Progenitor cell of endocrine pancreas (in vitro differentiated cells): ENCODE results near the gene ADD1. TPM values are rescaled to one million over a fixed set of nuclear protein-coding genes. Genes with fewer than 3 reads are reported as not detected.

ENCODE experiments used
- DNase-seq: peaks from one replicate; pipeline ENCODE4 v3.0.0; 2021; ENCODE audit warnings: low spot score; ENCODE audit not compliant: unreplicated experiment
- H3K27ac Mint-ChIP-seq: 2 replicates; pipeline ENCODE4 v1.8.0; 2021; ENCODE audit warnings: mild to moderate bottlenecking, moderate library complexity, mixed read lengths
- H3K27me3 Mint-ChIP-seq: 2 replicates; pipeline ENCODE4 v1.8.0; 2021; ENCODE audit warnings: mixed read lengths
- H3K36me3 Mint-ChIP-seq: 2 replicates; pipeline ENCODE4 v1.8.0; 2022; ENCODE audit warnings: mixed read lengths; ENCODE audit not compliant: insufficient read depth
- H3K4me1 Mint-ChIP-seq: 2 replicates; pipeline ENCODE4 v1.8.0; 2021; ENCODE audit warnings: low read depth, mixed read lengths
- H3K4me3 Mint-ChIP-seq: 2 replicates; pipeline ENCODE4 v1.8.0; 2021; ENCODE audit warnings: low read depth, mild to moderate bottlenecking, moderate library complexity, mixed read lengths
- H3K9me3 Mint-ChIP-seq: 2 replicates; pipeline ENCODE4 v1.8.0; 2021; ENCODE audit warnings: low read depth, mixed read lengths
- CTCF ChIP-seq: fragments of 200-600 bp; sonication (generic); IDR thresholded peaks from one replicate; pipeline ENCODE4 v1.5.0; 2021; ENCODE audit warnings: antibody characterized with exemption, mild to moderate bottlenecking; ENCODE audit not compliant: unreplicated experiment
- long read RNA-seq: library from polyadenylated mRNA; unstranded; transcript quantifications from one replicate; pipeline ENCODE4 v2.0.0, GENCODE V29; 2020
- total RNA-seq: library from RNA; stranded (reverse); gene quantifications from 2 replicates; pipeline ENCODE4 v1.2.1, GENCODE V29; 2021

Gene ADD1, protein sequence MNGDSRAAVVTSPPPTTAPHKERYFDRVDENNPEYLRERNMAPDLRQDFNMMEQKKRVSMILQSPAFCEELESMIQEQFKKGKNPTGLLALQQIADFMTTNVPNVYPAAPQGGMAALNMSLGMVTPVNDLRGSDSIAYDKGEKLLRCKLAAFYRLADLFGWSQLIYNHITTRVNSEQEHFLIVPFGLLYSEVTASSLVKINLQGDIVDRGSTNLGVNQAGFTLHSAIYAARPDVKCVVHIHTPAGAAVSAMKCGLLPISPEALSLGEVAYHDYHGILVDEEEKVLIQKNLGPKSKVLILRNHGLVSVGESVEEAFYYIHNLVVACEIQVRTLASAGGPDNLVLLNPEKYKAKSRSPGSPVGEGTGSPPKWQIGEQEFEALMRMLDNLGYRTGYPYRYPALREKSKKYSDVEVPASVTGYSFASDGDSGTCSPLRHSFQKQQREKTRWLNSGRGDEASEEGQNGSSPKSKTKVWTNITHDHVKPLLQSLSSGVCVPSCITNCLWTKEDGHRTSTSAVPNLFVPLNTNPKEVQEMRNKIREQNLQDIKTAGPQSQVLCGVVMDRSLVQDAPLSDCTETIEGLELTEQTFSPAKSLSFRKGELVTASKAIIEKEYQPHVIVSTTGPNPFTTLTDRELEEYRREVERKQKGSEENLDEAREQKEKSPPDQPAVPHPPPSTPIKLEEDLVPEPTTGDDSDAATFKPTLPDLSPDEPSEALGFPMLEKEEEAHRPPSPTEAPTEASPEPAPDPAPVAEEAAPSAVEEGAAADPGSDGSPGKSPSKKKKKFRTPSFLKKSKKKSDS
- total RNA-seq: 249 and 271 TPM in 2 replicates
- long read RNA-seq, transcript ADD1-214 (9 exons, 1,569 nt): major isoform, 8 of 85 reads
- long read RNA-seq, partial matches to known transcripts: 41 of 85 reads
- long read RNA-seq, other reads (novel, unspliced or antisense): 36 of 85 reads

DNA sequence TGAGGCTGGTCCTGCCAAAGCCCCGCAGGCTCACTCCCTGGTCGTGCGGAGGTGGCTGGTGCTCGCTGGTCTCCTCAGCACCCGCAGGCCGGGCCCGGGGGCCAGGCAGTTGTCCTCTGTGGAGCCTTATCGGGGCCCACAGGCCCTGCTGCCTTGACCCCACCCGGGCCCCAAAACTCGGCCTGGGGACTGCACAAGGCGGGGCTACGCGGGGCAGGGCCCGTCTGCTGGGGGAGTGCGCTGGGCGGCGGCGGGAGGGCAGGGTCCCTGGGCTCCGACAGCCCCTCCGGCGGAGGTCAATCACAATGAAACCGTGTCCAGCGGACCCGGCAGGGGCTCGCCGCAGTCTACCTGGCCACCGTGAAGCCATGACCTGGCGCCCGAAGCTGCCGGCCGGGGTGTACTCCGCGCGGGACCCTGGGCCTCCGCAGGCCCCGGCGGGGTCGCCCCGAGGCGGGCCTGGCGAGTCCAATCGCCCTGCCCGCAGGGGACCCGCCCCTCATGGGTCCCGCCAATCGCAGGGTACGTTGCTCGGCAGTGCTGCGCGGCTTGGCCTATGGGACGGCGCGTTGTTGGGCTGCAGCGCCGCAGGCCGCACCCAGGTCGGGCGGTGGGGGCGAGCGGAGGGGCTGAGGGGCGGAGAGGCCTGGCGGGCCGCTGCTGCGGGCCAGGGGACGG, at the start of gene ADD1:
Gene ADD1, plus strand, starts transcription at position 582 of the 678 bp plus-strand sequence. CDS start 32,072 bp downstream, outside the sequence.
- H3K36me3 Mint-ChIP-seq: peaks cover 5% of the 10 kb centered on the region
- H3K9me3 Mint-ChIP-seq: peaks cover 7% of the 10 kb centered on the region
- H3K27me3 Mint-ChIP-seq: no peaks in the 10 kb centered on the region
- peak; percentile 99 for DNase-seq
- H3K27ac Mint-ChIP-seq: peak within 1 kb of the TSS; percentile 93
- TF ChIP-seq CTCF: no peak
- peaks cover 29% of the 10 kb centered on the region for H3K4me1 Mint-ChIP-seq
- peak within 1 kb of the TSS; percentile 93 for H3K4me3 Mint-ChIP-seq

- H3K9me3 Mint-ChIP-seq: no peaks in the 10 kb centered on the region
- H3K27ac Mint-ChIP-seq: no peak overlapping the region
- no peaks in the 10 kb centered on the region for H3K4me1 Mint-ChIP-seq
- no peak for TF ChIP-seq CTCF
- no peak for DNase-seq
- no peaks in the 10 kb centered on the region for H3K36me3 Mint-ChIP-seq
- H3K4me3 Mint-ChIP-seq: no peak overlapping the region
- peaks cover 37% of the 10 kb centered on the region for H3K27me3 Mint-ChIP-seq
Observed at GRCh38 chr4:2794486-2795299, 49.0 kb upstream of the ADD1 start.

GRCh38 chr4:2795300-2795892, 48.2 kb upstream of the ADD1 start:
- Mint-ChIP-seq H3K27me3 (peaks cover 36% of the 10 kb centered on the region), H3K4me3 (no peak overlapping the region), H3K9me3 (no peaks in the 10 kb centered on the region), H3K4me1 (no peaks in the 10 kb centered on the region), H3K36me3 (no peaks in the 10 kb centered on the region), H3K27ac (no peak overlapping the region)
- no peak for DNase-seq
- TF ChIP-seq CTCF: no peak

DNA sequence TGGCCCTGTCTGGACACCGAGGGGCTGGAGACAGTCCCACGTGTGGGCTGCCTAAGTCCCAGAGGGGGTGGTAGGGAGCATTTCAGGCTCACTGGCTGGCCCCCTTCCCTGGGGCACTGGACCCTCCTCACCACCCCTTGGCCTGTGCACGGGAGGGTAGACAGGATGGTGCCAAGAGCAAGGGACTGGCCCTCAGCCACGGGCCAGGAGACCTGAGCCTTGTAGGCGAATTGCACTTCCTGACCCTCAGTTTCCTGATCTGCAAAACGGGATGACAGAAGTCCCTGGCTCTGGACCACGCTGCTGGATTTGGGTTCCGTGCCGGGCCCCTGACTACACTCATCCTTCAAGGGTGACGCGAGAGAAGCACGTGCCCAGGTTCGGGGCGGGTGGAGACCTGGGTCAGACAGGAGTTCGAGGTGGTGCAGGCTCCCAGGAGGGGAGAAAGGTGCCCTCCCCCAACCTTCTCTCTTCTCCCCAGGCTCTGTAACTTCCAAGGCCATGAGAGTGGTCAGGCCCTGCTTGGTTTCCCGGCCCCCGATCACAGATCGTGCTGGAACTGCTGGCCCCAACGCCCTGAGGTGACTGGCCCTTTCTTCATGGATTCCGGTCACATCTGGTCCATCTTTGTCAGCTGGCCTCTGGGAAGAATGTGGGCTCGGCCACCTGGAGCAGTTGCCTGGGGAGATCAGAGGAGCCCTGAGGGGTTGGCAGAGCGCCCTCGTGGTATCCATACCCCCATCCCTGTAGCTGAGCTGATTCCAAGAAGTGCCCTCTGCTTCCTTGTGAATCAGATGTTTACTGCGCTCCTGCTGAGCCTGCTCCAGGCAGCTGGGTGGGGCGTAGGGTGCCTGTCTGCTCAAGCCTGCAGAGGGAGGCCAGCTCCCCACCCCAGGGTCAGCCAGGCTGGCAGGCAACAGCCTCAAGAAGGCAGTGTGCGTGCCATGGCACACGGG, 47.5 kb upstream of the ADD1 start:
- DNase-seq: no peak
- peaks cover 3% of the 10 kb centered on the region for H3K4me1 Mint-ChIP-seq
- no peak for TF ChIP-seq CTCF
- peaks cover 31% of the 10 kb centered on the region for H3K27me3 Mint-ChIP-seq
- no peak overlapping the region for H3K27ac Mint-ChIP-seq
- H3K36me3 Mint-ChIP-seq: no peaks in the 10 kb centered on the region
- no peak overlapping the region for H3K4me3 Mint-ChIP-seq
- no peaks in the 10 kb centered on the region for H3K9me3 Mint-ChIP-seq
